Measurements from ENCODE around the gene C10orf62. TPM values are rescaled to one million over a fixed set of nuclear protein-coding genes. Genes with fewer than 3 reads are reported as not detected.

The C10orf62 gene
- total and polyA plus RNA-seq, 9 of the 15 experiments (the other 6 are each of a cell fraction or from before 2014, with no cell fraction given) = not detected

DNA sequence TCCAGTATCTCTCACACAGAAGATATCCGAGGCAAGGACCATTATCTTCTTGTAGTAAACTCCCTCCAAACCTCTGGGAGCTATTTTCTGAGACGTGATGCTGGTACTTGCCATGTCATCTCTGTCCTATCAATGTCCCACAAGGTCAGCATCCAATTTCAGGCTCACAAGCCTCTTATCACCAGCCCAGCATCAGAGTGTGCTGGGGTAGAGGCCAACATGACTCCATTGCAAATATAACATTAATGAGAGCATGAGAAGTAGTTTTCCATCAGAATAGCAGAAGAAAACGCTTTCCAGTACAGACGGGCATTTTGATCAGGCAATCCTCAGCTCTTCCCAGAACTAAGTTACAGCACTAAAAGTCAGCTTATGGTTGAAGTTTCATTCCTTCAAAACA lies 38.2 kb downstream of the C10orf62 start (continued):
- TF ChIP-seq, protein P1, sequence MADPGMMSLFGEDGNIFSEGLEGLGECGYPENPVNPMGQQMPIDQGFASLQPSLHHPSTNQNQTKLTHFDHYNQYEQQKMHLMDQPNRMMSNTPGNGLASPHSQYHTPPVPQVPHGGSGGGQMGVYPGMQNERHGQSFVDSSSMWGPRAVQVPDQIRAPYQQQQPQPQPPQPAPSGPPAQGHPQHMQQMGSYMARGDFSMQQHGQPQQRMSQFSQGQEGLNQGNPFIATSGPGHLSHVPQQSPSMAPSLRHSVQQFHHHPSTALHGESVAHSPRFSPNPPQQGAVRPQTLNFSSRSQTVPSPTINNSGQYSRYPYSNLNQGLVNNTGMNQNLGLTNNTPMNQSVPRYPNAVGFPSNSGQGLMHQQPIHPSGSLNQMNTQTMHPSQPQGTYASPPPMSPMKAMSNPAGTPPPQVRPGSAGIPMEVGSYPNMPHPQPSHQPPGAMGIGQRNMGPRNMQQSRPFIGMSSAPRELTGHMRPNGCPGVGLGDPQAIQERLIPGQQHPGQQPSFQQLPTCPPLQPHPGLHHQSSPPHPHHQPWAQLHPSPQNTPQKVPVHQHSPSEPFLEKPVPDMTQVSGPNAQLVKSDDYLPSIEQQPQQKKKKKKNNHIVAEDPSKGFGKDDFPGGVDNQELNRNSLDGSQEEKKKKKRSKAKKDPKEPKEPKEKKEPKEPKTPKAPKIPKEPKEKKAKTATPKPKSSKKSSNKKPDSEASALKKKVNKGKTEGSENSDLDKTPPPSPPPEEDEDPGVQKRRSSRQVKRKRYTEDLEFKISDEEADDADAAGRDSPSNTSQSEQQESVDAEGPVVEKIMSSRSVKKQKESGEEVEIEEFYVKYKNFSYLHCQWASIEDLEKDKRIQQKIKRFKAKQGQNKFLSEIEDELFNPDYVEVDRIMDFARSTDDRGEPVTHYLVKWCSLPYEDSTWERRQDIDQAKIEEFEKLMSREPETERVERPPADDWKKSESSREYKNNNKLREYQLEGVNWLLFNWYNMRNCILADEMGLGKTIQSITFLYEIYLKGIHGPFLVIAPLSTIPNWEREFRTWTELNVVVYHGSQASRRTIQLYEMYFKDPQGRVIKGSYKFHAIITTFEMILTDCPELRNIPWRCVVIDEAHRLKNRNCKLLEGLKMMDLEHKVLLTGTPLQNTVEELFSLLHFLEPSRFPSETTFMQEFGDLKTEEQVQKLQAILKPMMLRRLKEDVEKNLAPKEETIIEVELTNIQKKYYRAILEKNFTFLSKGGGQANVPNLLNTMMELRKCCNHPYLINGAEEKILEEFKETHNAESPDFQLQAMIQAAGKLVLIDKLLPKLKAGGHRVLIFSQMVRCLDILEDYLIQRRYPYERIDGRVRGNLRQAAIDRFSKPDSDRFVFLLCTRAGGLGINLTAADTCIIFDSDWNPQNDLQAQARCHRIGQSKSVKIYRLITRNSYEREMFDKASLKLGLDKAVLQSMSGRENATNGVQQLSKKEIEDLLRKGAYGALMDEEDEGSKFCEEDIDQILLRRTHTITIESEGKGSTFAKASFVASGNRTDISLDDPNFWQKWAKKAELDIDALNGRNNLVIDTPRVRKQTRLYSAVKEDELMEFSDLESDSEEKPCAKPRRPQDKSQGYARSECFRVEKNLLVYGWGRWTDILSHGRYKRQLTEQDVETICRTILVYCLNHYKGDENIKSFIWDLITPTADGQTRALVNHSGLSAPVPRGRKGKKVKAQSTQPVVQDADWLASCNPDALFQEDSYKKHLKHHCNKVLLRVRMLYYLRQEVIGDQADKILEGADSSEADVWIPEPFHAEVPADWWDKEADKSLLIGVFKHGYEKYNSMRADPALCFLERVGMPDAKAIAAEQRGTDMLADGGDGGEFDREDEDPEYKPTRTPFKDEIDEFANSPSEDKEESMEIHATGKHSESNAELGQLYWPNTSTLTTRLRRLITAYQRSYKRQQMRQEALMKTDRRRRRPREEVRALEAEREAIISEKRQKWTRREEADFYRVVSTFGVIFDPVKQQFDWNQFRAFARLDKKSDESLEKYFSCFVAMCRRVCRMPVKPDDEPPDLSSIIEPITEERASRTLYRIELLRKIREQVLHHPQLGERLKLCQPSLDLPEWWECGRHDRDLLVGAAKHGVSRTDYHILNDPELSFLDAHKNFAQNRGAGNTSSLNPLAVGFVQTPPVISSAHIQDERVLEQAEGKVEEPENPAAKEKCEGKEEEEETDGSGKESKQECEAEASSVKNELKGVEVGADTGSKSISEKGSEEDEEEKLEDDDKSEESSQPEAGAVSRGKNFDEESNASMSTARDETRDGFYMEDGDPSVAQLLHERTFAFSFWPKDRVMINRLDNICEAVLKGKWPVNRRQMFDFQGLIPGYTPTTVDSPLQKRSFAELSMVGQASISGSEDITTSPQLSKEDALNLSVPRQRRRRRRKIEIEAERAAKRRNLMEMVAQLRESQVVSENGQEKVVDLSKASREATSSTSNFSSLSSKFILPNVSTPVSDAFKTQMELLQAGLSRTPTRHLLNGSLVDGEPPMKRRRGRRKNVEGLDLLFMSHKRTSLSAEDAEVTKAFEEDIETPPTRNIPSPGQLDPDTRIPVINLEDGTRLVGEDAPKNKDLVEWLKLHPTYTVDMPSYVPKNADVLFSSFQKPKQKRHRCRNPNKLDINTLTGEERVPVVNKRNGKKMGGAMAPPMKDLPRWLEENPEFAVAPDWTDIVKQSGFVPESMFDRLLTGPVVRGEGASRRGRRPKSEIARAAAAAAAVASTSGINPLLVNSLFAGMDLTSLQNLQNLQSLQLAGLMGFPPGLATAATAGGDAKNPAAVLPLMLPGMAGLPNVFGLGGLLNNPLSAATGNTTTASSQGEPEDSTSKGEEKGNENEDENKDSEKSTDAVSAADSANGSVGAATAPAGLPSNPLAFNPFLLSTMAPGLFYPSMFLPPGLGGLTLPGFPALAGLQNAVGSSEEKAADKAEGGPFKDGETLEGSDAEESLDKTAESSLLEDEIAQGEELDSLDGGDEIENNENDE (IDR thresholded peaks at IDR 0.05; ENCODE audit: low read depth, low read length) = no peak
- TF ChIP-seq PRMT5 (CRISPR knock-in tag; IDR thresholded peaks at IDR 0.05) (no peak), BHLHE40 (IDR thresholded peaks at IDR 0.05; ENCODE audit: low read length) (no peak), RB1 (IDR thresholded peaks at IDR 0.05; ENCODE audit: low read depth) (no peak), SREBF2 (CRISPR knock-in tag; IDR thresholded peaks at IDR 0.05) (no peak), ETV1 (tag; conservative IDR thresholded peaks at IDR 0.05; ENCODE audit: low read depth) (no peak), ZNF444 (CRISPR knock-in tag; IDR thresholded peaks at IDR 0.05) (no peak)
- TF ChIP-seq, protein P2, sequence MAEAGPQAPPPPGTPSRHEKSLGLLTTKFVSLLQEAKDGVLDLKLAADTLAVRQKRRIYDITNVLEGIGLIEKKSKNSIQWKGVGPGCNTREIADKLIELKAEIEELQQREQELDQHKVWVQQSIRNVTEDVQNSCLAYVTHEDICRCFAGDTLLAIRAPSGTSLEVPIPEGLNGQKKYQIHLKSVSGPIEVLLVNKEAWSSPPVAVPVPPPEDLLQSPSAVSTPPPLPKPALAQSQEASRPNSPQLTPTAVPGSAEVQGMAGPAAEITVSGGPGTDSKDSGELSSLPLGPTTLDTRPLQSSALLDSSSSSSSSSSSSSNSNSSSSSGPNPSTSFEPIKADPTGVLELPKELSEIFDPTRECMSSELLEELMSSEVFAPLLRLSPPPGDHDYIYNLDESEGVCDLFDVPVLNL (CRISPR knock-in tag; IDR thresholded peaks at IDR 0.05; ENCODE audit: low read depth) = no peak
- TF ChIP-seq, protein P3, sequence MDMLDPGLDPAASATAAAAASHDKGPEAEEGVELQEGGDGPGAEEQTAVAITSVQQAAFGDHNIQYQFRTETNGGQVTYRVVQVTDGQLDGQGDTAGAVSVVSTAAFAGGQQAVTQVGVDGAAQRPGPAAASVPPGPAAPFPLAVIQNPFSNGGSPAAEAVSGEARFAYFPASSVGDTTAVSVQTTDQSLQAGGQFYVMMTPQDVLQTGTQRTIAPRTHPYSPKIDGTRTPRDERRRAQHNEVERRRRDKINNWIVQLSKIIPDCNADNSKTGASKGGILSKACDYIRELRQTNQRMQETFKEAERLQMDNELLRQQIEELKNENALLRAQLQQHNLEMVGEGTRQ (CRISPR knock-in tag; IDR thresholded peaks at IDR 0.05) = no peak
- TF ChIP-seq, protein P4, sequence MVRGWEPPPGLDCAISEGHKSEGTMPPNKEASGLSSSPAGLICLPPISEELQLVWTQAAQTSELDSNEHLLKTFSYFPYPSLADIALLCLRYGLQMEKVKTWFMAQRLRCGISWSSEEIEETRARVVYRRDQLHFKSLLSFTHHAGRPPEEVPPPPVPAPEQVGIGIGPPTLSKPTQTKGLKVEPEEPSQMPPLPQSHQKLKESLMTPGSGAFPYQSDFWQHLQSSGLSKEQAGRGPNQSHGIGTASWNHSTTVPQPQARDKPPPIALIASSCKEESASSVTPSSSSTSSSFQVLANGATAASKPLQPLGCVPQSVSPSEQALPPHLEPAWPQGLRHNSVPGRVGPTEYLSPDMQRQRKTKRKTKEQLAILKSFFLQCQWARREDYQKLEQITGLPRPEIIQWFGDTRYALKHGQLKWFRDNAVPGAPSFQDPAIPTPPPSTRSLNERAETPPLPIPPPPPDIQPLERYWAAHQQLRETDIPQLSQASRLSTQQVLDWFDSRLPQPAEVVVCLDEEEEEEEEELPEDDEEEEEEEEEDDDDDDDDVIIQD (CRISPR knock-in tag; IDR thresholded peaks at IDR 0.05) = no peak
- TF ChIP-seq, protein P5, sequence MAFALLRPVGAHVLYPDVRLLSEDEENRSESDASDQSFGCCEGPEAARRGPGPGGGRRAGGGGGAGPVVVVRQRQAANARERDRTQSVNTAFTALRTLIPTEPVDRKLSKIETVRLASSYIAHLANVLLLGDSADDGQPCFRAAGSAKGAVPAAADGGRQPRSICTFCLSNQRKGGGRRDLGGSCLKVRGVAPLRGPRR (CRISPR knock-in tag; IDR thresholded peaks at IDR 0.05) = peak; percentile 49; the same call in 1 of the 2 replicates
- TF ChIP-seq, protein P6, sequence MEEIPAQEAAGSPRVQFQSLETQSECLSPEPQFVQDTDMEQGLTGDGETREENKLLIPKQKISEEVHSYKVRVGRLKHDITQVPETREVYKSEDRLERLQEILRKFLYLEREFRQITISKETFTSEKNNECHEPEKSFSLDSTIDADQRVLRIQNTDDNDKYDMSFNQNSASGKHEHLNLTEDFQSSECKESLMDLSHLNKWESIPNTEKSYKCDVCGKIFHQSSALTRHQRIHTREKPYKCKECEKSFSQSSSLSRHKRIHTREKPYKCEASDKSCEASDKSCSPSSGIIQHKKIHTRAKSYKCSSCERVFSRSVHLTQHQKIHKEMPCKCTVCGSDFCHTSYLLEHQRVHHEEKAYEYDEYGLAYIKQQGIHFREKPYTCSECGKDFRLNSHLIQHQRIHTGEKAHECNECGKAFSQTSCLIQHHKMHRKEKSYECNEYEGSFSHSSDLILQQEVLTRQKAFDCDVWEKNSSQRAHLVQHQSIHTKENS (CRISPR knock-in tag; IDR thresholded peaks at IDR 0.05) = no peak

Data from K562 (cell line).